NCI-H1417 treated with DMSO at 0.1 percent for 48 hours (cell line): ENCODE data around the gene ELAVL4.
A peak's percentile ranks its signal among the peaks of the same experiment; 100 is the strongest.

Experiments used
- DNase-seq: peaks from one replicate; lab custom pipeline; 2025; lab: John Stamatoyannopoulos, UW

Gene ELAVL4

DNA sequence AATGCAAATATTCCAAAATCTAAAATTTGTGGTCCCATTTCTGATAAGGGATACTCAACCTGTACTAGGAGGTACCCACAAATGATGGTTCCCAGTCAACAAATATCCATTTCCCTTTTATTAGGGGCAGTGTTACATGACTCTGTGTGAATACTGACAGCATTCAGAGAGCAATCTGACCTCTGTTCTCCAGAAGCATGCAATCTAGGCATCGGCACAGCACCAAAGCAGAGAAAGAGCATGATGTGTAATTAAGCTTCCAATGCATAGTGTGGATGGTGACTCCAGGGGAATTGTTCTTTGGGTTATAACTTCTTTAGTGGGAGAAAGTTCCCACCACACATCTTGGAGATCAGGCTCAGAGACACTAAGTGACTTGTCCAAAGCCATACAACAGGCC lies 71.6 kb downstream of the ELAVL4 start:
- DNase-seq, result no peak

DNA sequence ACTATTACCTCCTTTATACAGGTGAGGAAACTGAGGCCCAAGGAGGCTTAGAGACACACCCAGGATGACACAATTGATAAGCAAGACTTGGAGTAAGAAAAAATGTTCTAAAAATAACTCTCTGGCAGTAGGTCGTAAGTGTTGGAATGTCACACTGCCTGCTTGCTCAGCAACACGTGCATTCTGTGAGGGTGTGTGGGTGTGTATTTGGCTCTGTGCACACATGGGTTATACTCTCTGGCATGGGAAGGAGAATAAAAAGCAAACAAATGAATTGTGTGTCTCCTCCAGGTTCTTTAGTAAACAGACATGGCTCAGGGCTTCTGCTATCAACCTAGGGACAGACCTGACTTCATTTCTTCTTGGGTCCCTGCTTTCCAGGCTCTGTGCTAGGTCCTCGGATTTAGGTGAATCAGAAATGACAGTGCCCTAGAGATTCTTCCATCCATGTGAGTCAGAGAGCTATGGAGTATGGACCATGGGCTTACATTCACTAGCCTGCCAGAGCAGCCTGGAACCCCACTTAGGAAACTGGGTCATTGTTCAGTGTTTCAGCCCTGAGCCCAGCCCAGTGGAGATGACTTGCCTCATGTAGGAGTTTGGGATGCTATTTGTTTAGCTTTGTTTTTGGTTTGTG lies 72.4 kb downstream of the ELAVL4 start:
- DNase-seq, result no peak

DNA sequence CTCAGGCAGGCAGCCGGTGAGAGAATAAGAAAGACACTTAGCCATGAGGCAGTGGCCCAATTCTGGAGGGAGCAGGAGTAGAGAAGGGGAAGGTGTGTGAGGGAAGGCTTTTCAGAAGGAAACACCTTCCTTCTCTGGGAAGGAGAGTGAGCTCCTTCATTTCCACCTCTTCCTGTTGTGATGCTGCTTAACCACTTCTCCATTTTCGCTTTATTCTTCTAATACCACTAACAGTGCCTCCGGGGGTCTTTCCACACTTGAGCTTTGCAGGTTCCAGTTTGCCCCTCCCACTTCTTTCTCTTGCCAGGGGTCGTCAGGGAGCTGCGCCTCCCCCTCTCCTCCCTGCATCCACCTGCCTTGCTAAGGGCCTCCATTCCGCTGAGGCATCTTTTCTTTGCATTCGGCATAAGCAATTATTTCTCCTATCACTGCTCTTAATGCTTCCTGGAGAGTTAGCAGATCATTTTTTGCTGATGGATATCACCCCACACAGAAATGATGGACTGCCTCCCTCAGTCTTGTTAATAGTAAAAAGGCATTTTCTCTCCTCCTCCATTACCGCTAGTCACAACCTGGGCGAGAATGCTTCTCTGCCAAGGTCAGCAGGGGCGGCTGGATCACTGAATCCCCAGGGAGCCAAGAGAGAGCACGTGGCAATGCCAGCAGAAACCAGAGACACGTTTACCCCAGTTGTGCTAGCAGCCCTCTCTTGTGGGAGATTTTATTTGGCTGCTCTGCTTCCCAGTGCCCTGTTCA lies 74.8 kb downstream of the ELAVL4 start:
- DNase-seq, result no peak

DNA sequence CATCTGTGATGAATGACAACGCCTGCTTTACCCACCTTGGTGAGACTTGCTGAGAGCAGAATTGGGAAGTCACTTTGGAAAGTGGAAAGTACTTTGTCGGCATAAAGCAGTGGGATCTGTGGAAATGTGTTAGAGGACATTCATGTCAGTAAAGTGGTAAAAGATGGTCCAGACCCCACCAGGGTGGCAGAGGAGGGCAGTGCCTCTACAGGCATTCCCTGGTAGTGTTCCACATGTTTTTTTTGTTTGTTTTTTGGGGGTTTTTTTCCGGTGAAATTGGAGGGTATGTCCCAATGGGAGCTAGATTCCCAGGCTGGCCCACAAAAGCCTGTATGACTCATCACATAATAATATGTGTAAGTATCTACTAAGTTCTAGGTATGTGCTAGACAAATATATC lies 80.6 kb downstream of the ELAVL4 start:
- DNase-seq, result no peak

DNA sequence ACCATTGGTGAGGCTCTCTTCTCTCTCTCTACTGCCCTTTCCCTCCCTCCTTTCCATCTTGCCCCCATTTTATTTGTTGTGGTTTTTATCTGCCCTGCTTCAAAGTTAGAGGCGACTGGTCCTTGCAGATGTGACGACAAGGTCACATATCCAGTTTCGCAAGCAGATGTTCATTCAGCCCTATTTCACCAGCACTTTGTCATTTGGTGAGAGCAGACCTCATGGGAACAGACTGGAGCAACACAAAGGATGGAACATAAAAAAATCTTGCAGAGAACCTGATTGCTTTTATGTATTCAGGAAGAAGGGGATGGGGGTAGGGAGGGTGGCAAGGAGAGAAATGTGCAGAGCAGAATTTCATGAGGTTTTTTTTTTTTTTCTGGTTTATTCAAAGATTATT lies 84.3 kb downstream of the ELAVL4 start:
- DNase-seq, result no peak

DNA sequence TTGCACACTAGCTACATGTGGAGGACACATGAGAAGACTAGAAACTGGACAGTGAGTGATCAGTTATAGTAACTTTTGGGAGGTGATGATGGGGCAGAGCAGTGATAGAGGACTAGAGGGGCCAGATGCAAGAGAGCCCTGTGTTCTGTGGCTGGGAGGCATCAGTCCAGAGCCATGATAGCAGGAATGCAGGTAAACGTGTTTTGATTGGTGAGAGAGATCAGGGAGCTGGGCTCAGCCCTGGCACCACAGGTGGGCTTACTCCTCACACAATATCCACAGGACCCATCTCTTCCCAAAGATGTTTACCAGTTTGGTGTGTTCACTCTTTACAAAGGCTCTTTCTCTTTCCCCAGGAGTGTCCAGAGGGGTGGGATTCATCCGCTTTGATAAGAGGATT lies 86.5 kb downstream of the ELAVL4 start:
- no peak for DNase-seq

DNA sequence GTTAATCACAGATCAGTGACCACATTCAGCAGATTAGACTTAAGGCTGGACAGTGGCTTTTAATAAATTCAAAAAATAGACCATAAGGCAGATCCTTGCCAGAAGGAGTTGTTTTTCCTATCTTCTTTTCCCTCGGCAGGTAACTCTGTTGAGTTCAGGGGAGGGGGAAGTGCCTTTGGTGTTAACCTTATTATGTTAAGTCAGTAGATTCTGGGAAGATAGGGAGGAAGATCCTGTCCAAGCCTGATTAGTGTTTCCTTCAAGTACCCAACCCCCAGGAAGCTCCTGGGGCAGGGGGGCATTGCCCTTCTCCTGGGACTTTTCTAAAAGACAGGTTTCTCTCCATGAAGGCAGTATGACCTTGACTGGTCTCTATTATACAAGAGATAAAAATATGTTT lies 87.4 kb downstream of the ELAVL4 start:
- DNase-seq, result no peak

DNA sequence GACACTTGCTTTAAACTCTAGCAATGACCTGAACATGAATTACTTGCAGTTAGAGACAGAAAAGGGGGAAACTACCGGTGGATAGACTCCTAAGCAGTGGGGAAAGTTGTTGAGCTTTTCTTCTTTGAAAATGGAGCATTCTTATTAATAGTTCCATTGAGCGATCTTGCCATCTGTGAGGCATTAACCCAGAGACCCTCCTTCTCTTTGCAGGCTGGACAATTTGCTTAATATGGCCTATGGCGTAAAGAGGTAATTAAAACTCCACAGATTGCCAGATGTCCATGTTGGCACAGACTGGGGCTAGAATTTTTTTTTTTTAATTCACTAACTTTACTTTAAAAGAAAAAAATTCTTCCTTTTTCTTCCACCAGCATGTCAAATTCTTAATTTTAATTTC lies 88.5 kb downstream of the ELAVL4 start:
- no peak for DNase-seq

DNA sequence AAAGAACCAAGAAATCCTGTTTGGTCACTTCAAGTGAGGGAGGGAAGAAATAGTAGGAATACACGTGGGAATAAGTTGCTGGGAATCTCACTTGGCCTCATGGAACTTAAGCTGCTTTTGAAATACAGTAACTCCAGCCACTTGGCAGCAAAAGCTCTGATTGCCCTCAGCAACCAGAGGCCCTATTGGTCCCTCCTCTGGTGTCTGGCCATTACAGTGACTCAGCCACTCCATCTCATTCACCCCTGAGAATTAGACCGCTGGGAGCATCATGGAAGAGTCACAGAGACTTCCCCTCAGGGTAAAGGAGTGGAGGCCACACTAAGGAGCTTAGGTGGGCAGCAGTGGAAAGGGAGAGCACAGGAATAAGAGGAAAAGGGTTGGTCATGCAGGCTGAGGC lies 99.6 kb downstream of the ELAVL4 start:
- DNase-seq, result no peak

DNA sequence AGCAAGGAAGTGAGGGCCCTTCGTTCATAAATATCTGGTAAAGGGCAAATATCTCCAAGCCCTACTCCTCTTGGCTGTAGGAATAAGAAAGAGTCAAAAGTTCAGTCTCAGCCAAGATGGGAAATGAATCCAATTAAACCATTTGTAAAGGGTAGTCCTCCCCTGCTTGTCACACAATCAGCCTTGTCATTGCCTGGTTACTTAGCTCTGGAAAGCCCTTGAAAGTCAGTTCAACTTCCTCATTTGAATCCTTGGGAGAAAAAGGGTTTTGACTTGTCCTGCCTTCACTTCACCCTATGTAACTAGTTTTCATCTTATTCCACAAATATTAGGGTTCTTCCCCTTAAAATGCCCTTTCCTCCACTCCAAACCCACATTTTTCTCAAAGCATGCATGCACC lies 100.0 kb downstream of the ELAVL4 start:
- no peak for DNase-seq

DNA sequence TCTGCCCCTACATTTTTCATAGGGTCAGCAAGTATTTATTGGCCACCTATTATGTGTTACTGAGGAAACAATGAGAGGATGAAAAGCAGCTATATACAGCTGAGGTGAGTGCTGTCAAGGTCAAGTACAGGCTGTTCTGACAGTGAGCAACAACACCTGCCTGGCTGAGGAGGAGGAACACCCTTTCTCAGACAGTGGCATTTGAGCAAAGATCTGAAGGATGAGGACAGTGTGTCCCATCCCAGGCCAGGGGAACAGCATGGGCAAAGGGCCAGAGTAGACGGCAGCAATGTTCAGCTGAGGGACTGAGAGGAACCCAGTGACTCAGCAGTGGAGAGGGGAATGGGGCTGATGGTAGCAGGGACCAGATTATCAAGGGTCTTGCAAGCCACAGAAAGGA lies 101.0 kb downstream of the ELAVL4 start:
- DNase-seq, result no peak

DNA sequence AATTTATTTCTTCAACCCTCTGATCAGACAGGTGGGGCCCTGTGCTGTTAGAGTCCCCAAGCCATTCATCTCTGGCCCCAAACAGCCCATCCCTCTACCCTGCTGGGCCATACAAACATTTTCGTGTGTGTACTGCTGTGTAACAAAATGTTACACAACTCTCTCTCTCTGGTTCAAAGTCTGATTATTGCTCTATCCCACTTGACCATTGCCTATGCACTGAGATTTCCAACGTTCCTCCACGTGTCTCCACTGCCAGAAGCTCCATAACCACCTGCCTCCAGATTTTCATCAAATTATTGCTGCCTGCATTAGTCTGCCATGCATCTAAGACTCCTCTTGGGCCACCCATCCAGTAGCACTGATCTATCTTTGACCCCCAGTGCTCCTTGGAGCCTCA lies 104.8 kb downstream of the ELAVL4 start:
- DNase-seq, result no peak

DNA sequence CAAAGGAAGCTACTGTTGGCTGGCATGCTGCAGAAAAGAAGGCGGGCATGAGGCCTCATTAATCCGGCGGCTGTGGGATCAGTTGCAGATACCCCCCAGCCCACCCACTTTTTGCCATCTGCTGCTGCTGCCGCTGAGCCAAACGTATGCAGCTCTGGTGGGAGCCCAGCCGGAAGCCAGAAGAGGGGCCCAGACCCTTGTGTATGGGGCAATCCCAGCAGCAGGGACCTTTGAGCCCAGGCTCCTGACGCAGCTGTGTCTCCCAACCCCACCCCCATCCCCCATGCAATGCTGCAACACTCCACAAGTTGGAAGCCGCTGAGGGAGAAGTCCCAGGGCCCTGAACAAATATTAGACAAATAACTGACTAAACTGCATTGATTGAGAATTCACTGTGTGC lies 106.0 kb downstream of the ELAVL4 start:
- no peak for DNase-seq

DNA sequence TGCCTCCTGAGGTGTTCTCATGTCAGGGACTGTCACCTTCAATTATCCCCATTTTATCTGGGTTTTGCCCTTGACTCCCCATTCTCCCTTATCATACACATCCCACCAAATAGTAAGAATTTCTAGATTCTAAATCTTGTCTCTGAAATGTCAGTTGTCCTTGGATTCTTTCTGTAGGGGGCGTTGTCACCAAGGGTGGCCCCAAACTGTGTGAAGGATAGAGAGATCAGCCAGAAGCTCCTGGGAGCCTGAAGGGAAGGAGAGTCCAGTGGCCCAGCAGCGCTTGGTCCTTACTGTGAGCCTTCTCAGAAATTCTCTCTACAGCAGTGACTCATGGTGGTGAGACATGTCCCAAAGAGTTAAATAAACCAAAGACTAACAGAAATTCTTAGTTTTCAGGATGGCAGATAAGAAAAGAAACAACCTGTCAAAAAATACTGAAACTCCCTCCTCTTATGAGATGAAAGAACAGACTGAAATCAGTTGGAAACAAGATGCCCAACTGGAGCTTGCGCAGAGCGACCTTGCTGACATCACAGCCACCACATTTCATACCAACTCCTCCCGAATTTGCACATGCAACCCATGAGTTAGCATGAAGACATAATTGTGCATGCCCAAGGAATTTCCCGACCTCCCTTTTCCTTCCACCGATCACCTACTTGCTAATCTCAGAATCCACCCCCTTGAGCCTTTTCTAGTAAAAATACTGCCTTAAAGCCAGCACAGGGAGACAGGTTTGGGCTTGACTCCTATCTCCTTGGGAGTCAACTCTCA lies 109.8 kb downstream of the ELAVL4 start:
- no peak for DNase-seq

DNA sequence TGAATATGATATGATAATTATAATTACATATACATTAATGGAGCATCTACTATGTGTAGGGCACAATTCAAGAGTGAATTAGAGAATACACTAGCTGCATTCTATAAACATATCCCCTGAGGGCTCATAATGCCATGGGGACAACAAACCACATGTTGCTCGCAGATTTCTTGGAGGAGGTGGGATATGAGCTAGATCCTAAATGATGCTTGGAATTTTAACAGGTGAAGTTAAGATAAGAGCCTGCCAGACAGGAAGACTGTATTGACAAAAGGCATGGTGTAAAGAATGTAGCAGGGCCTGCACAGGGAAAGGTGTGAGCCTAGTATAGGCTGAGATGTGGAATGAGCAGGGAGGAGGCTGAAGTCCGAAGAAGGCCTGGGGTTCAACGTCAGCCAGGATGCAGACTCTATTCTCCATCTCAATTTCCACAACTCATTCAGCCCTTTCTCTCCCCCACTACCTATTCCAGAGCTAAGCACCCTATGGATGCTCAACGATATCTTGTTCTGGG lies 120.2 kb downstream of the ELAVL4 start:
- DNase-seq, result no peak

DNA sequence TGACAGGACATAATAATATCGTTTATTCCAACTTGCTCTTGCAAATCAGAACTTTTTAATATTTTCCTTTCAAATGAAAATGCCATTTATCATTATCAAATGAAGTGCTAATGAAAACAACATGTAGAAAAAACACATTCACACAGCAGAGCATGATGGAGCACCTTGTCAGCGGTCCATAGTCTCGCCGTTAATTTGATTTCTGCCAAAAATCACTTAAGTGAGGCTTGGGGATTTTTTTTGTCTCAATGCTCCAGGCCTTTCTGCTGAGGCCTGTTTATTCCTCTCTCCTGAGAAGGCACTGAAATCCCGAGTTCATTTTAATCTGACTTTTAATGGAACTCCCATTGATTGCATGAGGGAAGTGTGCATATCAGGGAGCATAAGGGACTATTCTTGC lies 122.5 kb downstream of the ELAVL4 start:
- DNase-seq, result no peak

DNA sequence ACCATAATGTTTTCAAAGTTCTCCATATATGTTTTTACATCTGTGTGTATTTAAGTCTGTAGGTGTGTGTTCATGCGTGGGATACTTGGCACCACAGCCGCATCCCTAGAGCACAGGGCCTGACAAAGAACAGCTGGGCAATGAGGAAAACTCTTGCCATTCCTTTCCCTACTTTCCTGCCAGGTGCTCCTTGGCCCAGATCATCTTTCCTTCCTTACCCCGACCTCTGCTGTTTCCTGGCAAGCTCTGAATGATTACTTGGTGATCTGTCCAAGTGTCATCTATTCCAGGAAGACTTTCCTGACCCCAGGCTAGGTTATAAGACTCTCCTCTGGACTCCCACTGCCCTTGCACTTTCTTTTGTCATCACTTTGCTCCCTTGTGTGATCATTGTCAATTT lies 123.6 kb downstream of the ELAVL4 start:
- no peak for DNase-seq

DNA sequence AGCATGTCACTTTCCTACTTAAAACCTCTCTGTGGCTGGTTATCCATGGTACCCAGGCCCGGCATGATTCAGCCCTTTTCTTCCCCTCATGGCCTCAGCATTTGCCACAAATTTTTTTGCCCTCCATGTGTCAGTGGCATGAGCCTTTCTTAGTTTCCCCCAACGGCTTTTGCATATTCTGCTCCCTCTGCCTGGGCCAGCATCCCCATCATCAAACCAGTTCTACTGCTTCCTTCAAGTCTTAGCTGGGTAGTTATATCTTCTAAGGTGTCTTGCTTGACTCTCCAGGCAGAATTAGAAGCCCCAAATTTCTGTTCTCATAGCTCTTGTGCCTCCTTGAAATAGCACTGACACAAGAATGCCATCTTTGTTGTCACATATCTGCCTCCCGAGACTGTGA lies 127.9 kb downstream of the ELAVL4 start:
- DNase-seq, result no peak

DNA sequence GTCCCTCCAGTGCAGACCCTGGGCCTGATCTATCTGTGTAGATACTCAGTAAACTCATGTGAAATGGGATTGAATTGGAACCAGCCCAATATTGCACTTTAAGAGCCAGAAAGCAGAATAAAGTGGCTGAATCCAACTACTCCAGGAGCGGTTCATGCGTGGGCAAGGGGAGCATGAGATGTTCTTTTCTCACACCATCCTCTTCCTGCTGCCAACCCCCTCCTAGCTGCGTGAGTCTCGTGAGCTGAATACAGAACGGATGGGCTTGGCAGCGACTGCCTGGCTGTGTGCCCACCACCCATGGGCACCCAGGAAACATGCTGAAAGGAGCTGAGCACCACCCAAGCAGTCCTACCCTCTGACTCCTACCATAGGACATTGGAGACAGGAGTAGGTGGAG lies 128.3 kb downstream of the ELAVL4 start:
- no peak for DNase-seq

DNA sequence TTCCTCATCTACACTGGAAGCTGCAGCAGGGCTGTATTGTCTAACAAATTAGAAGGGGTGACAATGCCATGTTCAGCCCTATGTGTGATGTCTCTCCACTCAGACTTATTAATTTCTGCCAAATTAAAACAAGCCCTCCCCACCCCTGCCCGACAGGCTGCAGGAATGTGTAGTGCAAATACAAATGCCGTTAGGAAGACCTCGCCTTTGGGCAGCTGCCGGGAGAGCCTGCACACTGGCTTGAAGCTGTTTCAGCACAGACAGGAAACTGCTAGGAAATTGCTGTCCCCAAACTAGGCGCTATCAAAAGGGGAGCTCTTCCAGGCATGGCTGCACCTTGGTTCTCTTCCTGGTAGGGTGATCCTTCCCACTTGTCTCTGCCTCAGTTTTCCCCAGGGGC lies 135.2 kb downstream of the ELAVL4 start:
- DNase-seq, result no peak

DNA sequence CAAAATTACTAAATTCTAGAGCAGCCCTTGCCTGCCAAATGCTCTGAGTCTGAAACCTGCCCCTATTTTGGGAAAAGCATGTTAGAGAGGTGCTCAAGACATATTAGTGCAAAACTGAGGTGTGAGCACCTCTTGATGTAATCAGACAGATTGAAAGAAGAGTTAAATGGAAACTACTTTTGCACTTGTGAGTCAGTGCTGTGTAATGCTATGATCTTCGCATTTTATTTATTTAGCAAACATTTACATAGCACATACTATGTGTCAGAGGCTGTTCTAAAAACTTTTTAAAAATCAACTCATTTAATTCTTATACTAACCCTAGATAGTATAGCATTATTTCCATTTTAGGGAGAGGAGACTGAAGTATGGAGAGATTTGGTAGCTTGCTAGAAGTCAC lies 138.1 kb downstream of the ELAVL4 start:
- no peak for DNase-seq

DNA sequence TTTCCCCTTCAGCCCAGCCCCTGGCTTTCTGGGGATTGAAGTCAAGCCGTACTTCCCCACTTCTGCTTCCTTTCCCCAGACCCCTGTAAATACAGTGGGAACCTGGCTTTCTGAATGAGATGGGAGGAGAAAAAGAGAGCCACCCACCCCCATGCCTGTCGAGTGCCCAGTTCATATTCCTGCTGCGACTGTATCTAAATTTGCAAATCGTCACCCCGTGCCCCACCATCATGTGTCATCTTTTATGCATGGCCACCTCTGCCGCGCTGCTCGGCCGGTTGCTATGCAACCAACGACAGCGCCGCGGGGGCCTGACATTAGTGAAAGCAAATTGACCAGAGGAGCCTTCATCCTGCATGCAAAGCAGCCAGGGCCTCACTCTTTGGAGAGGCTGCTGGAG lies 143.0 kb downstream of the ELAVL4 start:
- DNase-seq, result peak; percentile 78

DNA sequence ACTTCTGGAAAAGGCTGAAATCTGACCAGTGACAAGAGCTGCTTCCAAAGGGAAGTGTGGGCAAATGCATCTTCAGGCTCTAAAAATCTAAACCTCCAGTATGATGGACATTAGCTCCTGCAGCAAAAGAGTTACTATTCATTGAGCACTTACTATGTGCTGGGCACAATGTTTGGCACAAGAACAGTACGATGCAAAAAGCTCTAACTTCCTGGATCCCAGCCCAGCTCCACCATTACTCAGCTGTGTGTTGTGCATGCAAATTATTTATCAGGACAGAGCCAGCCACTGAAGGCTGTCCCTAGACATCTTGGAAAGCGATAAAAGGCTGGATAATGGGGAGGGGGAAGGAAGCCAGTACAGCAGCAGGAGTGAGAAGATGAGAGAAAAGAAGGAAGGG lies 143.5 kb downstream of the ELAVL4 start:
- no peak for DNase-seq
